Activated CD8-positive, alpha-beta T cell treated with anti-CD3 and anti-CD28 coated beads for 36 hours (primary cell): ENCODE data around the gene RIMBP2. TPM values are rescaled to one million over a fixed set of nuclear protein-coding genes. Genes with fewer than 3 reads are reported as not detected.

Source experiments
- ATAC-seq: fragments of 200-7000 bp; cut with Tn5 transposase; one replicate; pipeline ENCODE4 v1.10.0; 2021; ENCODE audit warnings: mild to moderate bottlenecking, moderate library complexity
- CTCF ChIA-PET: fragments of 350-600 bp; sonication (Branson Sonifier 250); formaldehyde crosslinking; loops from one replicate; lab custom pipeline; 2021; ENCODE audit warnings: antibody characterized with exemption; lab: Charles Lee
- POLR2A ChIA-PET: fragments of 350-600 bp; sonication (Branson Sonifier 250); formaldehyde crosslinking; loops from one replicate; lab custom pipeline; 2021; ENCODE audit warnings: antibody characterized with exemption; lab: Charles Lee
- DNase-seq: peaks from one replicate; pipeline ENCODE4 v3.0.0-alpha.2; 2020
- H3K27ac Mint-ChIP-seq: one replicate; pipeline ENCODE4 v1.8.0; 2021; ENCODE audit warnings: mild to moderate bottlenecking, mixed read lengths
- H3K27me3 Mint-ChIP-seq: one replicate; pipeline ENCODE4 v1.8.0; 2021; ENCODE audit warnings: mixed read lengths
- H3K36me3 Mint-ChIP-seq: one replicate; pipeline ENCODE4 v1.8.0; 2021; ENCODE audit warnings: low read depth, mixed read lengths
- H3K4me1 Mint-ChIP-seq: one replicate; pipeline ENCODE4 v1.8.0; 2021; ENCODE audit warnings: low read depth, mixed read lengths
- H3K4me3 Mint-ChIP-seq: one replicate; pipeline ENCODE4 v1.8.0; 2021; ENCODE audit warnings: mild to moderate bottlenecking, moderate library complexity, mixed read lengths
- H3K9me3 Mint-ChIP-seq: one replicate; pipeline ENCODE4 v1.8.0; 2021; ENCODE audit warnings: mixed read lengths
- CTCF ChIP-seq: fragments of 200-600 bp; IDR thresholded peaks from one replicate; pipeline ENCODE4 v1.8.0; 2022; ENCODE audit warnings: antibody characterized with exemption, mild to moderate bottlenecking
- intact Hi-C: fragments of 100-400 bp; cut with micrococcal nuclease; formaldehyde crosslinking; loops from one replicate; pipeline ENCODE4 v1.10.0; 2022
- total RNA-seq, 2 experiments: library from RNA; stranded (reverse); gene quantifications; one replicate each; pipeline ENCODE4 v1.2.3, GENCODE V29; 2021

RIMBP2 gene
- total RNA-seq, 2 experiments from 2014 or later = not detected

- H3K4me1 Mint-ChIP-seq = no peaks in the 10 kb centered on the region
- POLR2A ChIA-PET = no interaction called here
- no peak overlapping the region for H3K4me3 Mint-ChIP-seq
- peaks cover 8% of the 10 kb centered on the region for H3K27me3 Mint-ChIP-seq
- no peak overlapping the region for H3K27ac Mint-ChIP-seq
- CTCF ChIA-PET = no interaction called here
- no peaks in the 10 kb centered on the region for H3K36me3 Mint-ChIP-seq
- H3K9me3 Mint-ChIP-seq = no peaks in the 10 kb centered on the region
- intact Hi-C loops = no loop called here
- DNase-seq (no peak), ATAC-seq (no peak)
- no peak for TF ChIP-seq CTCF
Observed at GRCh38 chr12:130701402-130701744, 14.7 kb downstream of the RIMBP2 start.

GRCh38 chr12:130700492-130701401 lies 15.4 kb downstream of the RIMBP2 start:
- H3K36me3 Mint-ChIP-seq = no peaks in the 10 kb centered on the region
- no peak for ATAC-seq
- CTCF ChIA-PET = no interaction called here
- POLR2A ChIA-PET = no interaction called here
- no peak for TF ChIP-seq CTCF
- H3K27me3 Mint-ChIP-seq = peaks cover 8% of the 10 kb centered on the region
- H3K4me1 Mint-ChIP-seq = no peaks in the 10 kb centered on the region
- no peak overlapping the region for H3K27ac Mint-ChIP-seq
- H3K9me3 Mint-ChIP-seq = no peaks in the 10 kb centered on the region
- no peak overlapping the region for H3K4me3 Mint-ChIP-seq
- intact Hi-C loops = no loop called here
- no peak for DNase-seq

GRCh38 chr12:130698106-130698505 lies 18.0 kb downstream of the RIMBP2 start:
- Mint-ChIP-seq H3K4me3 (no peak overlapping the region), H3K36me3 (no peaks in the 10 kb centered on the region), H3K27me3 (peaks cover 13% of the 10 kb centered on the region), H3K9me3 (no peaks in the 10 kb centered on the region), H3K27ac (no peak overlapping the region), H3K4me1 (no peaks in the 10 kb centered on the region)
- POLR2A ChIA-PET = no interaction called here
- no peak for ATAC-seq
- no peak for DNase-seq
- CTCF ChIA-PET = no interaction called here
- intact Hi-C loops = no loop called here
- TF ChIP-seq CTCF = no peak

- Mint-ChIP-seq H3K4me1 (no peaks in the 10 kb centered on the region), H3K9me3 (no peaks in the 10 kb centered on the region), H3K27me3 (peaks cover 14% of the 10 kb centered on the region), H3K36me3 (no peaks in the 10 kb centered on the region), H3K4me3 (no peak overlapping the region), H3K27ac (no peak overlapping the region)
- intact Hi-C loops = no loop called here
- ChIA-PET CTCF (no interaction called here), POLR2A (no interaction called here)
- DNase-seq (no peak), ATAC-seq (no peak)
- no peak for TF ChIP-seq CTCF
Observed at GRCh38 chr12:130696379-130697100, 19.6 kb downstream of the RIMBP2 start.

GRCh38 chr12:130695061-130695460 lies 21.0 kb downstream of the RIMBP2 start:
- no peak overlapping the region for H3K4me3 Mint-ChIP-seq
- ATAC-seq (no peak), DNase-seq (no peak)
- ChIA-PET CTCF (no interaction called here), POLR2A (no interaction called here)
- no peak for TF ChIP-seq CTCF
- H3K4me1 Mint-ChIP-seq = no peaks in the 10 kb centered on the region
- H3K36me3 Mint-ChIP-seq = no peaks in the 10 kb centered on the region
- no peaks in the 10 kb centered on the region for H3K9me3 Mint-ChIP-seq
- peaks cover 14% of the 10 kb centered on the region for H3K27me3 Mint-ChIP-seq
- intact Hi-C loops = no loop called here
- no peak overlapping the region for H3K27ac Mint-ChIP-seq
